K562 (cell line): ENCODE data around the gene SUSD5. TPM values are rescaled to one million over a fixed set of nuclear protein-coding genes. Genes with fewer than 3 reads are reported as not detected.

Experiments used
- ATAC-seq: fragments of 200-7000 bp; cut with Tn5 transposase; 3 replicates; pipeline ENCODE4 v1.9.1; 2020; ENCODE audit warnings: moderate library complexity
- BruUV-seq: library from RNA; stranded (reverse); fragments of 400-500 nt; replicated peaks from 2 replicates; lab custom pipeline; 2021; lab: Mats Ljungman, UMichigan
- CTCF ChIA-PET: fragments of 300-600 bp; formaldehyde crosslinking; extraction: SDS; loops from one replicate; lab custom pipeline; 2021; ENCODE audit warnings: low intra/inter-chr PET ratio; lab: Yijun Ruan, JAX
- POLR2A ChIA-PET: fragments of 300-600, 350-650 bp; sonication (Branson Sonifier 250); formaldehyde crosslinking; extraction: SDS; loops from one replicate; lab custom pipeline; 2021; ENCODE audit warnings: antibody characterized with exemption, inconsistent platforms; lab: Yijun Ruan, JAX
- DNase-seq, 4 experiments: peaks; one replicate each; pipeline versions ENCODE4 v3.0.0 to v3.0.0-alpha.2; 2011 to 2018; ENCODE audit warnings: low spot score in 3 of 4, mixed read lengths in 3 of 4; ENCODE audit errors: extremely low read depth in 1 of 4
- FAIRE-seq: peaks from 2 replicates; lab custom pipeline; 2011; peaks lifted over from hg19 to GRCh38; lab: Jason Lieb, UNC
- H2AFZ ChIP-seq: 2 replicates; pipeline ENCODE4 v1.6.0; 2011; ENCODE audit warnings: low read depth, low read length, control low read depth, inconsistent platforms
- H3K27ac ChIP-seq: fragments of 200-600 bp; 3 replicates; pipeline ENCODE4 v1.8.0; 2011; ENCODE audit warnings: low read depth, mild to moderate bottlenecking, control low read depth, inconsistent platforms, low read length, moderate library complexity, mixed read lengths; ENCODE audit errors: extremely low read depth
- H3K27me3 ChIP-seq, 2 experiments: fragments of 300-600 bp in 1 of 2; 2 replicates in 1 of 2; 3 replicates in 1 of 2; pipeline versions ENCODE4 v1.6.0 to v1.8.0; 2011; ENCODE audit warnings: inconsistent platforms in 2 of 2, low read length in 2 of 2, mild to moderate bottlenecking in 1 of 2, mixed read lengths in 1 of 2, moderate library complexity in 1 of 2; ENCODE audit not compliant: control insufficient read depth in 2 of 2, insufficient read depth in 2 of 2
- H3K36me3 ChIP-seq: fragments of 300-600 bp; 3 replicates; pipeline ENCODE4 v1.8.0; 2011; ENCODE audit warnings: mild to moderate bottlenecking, low read length, inconsistent platforms; ENCODE audit not compliant: control insufficient read depth, insufficient read depth
- H3K4me1 ChIP-seq, 2 experiments: fragments of 200-600 bp in 1 of 2; replicated peaks in 1 of 2; 2 replicates in 1 of 2; 3 replicates in 1 of 2; pipeline versions ENCODE4 v1.5.1 to v1.8.0; 2011; ENCODE audit warnings: inconsistent platforms in 2 of 2, low read length in 2 of 2, mild to moderate bottlenecking in 1 of 2, mixed read lengths in 1 of 2, moderate library complexity in 1 of 2; ENCODE audit not compliant: control insufficient read depth in 2 of 2, insufficient read depth in 2 of 2
- H3K4me2 ChIP-seq: 2 replicates; pipeline ENCODE4 v1.6.1; 2011; ENCODE audit warnings: low read length, control low read depth, inconsistent platforms, mixed read lengths; ENCODE audit not compliant: insufficient read depth
- H3K4me3 ChIP-seq: fragments of 200-600 bp; sonication (generic), shearing (Covaris generic); 2 replicates; pipeline ENCODE4 v1.5.1; 2016; ENCODE audit warnings: control low read depth, inconsistent platforms
- H3K79me2 ChIP-seq: fragments of 200-600 bp; 3 replicates; pipeline ENCODE4 v1.8.0; 2011; ENCODE audit warnings: low read length, inconsistent platforms; ENCODE audit not compliant: control insufficient read depth, insufficient read depth
- H3K9ac ChIP-seq, 2 experiments: 2 replicates each; pipeline versions ENCODE4 v1.6.0 to v1.6.1; 2011; ENCODE audit warnings: low read depth in 2 of 2, low read length in 2 of 2, control low read depth in 1 of 2, inconsistent platforms in 1 of 2, mild to moderate bottlenecking in 1 of 2, mixed read lengths in 1 of 2; ENCODE audit not compliant: insufficient read depth in 1 of 2
- H3K9me1 ChIP-seq: one replicate; pipeline ENCODE4 v1.6.0; 2011; ENCODE audit warnings: inconsistent platforms, mild to moderate bottlenecking, low read length, moderate library complexity; ENCODE audit not compliant: control insufficient read depth, insufficient read depth
- H3K9me3 ChIP-seq: replicated peaks from 2 replicates; pipeline ENCODE4 v1.5.1; 2011; ENCODE audit warnings: low read depth, low read length, inconsistent platforms; ENCODE audit not compliant: control insufficient read depth, insufficient read depth
- H4K20me1 ChIP-seq: replicated peaks from 2 replicates; pipeline ENCODE4 v1.6.1; 2011; ENCODE audit warnings: low read length, inconsistent platforms, mixed read lengths; ENCODE audit not compliant: control insufficient read depth, insufficient read depth
- BHLHE40 ChIP-seq: IDR thresholded peaks from 2 replicates; pipeline ENCODE4 v1.6.1; 2011; ENCODE audit warnings: low read length, improper control_type of control experiment
- FOXP1 ChIP-seq: sonication (generic); formaldehyde crosslinking; IDR thresholded peaks from 2 replicates; pipeline ENCODE4 v1.8.0; 2022; ENCODE audit warnings: mild to moderate bottlenecking, missing genetic modification reagents
- GATA2 ChIP-seq: sonication (generic); formaldehyde crosslinking; IDR thresholded peaks from 2 replicates; pipeline ENCODE4 v1.4.0; 2020; ENCODE audit warnings: mild to moderate bottlenecking, missing genetic modification reagents
- HES1 ChIP-seq: fragments of 450-650 bp; IDR thresholded peaks from 2 replicates; pipeline ENCODE4 v1.6.1; 2016; ENCODE audit warnings: low read depth, mild to moderate bottlenecking, moderate library complexity
- HNRNPL ChIP-seq: fragments of 200-400 bp; formaldehyde crosslinking; IDR thresholded peaks from 2 replicates; pipeline ENCODE4 v1.6.1; 2017; ENCODE audit warnings: low read depth, mild to moderate bottlenecking, low read length
- NCOA1 ChIP-seq: fragments of 450-650 bp; IDR thresholded peaks from 2 replicates; pipeline ENCODE4 v1.6.1; 2016; ENCODE audit warnings: low read depth
- NFE2L1 ChIP-seq: fragments of 450-650 bp; IDR thresholded peaks from 2 replicates; pipeline ENCODE4 v1.6.1; 2016; ENCODE audit warnings: missing genetic modification characterization, low read depth, mild to moderate bottlenecking, missing compliant biosample characterization, moderate library complexity, borderline replicate concordance
- PHTF2 ChIP-seq: fragments of 250-450 bp; sonication (Bioruptor Pico); IDR thresholded peaks from 2 replicates; pipeline ENCODE4 v1.5.0; 2021; ENCODE audit warnings: mild to moderate bottlenecking
- POLR2G ChIP-seq: fragments of 200-400 bp; formaldehyde crosslinking; IDR thresholded peaks from 2 replicates; pipeline ENCODE4 v1.6.1; 2017; ENCODE audit warnings: low read depth, mild to moderate bottlenecking, antibody characterized with exemption, low read length, moderate library complexity
- RNF2 ChIP-seq: sonication (generic); IDR thresholded peaks from 2 replicates; pipeline ENCODE4 v1.6.1; 2016
- SMARCE1 ChIP-seq: fragments of 450-650 bp; IDR thresholded peaks from 2 replicates; pipeline ENCODE4 v1.7.1; 2016; ENCODE audit warnings: mild to moderate bottlenecking
- SNIP1 ChIP-seq: fragments of 450-650 bp; IDR thresholded peaks from 2 replicates; pipeline ENCODE4 v1.7.1; 2017; ENCODE audit warnings: low read depth, mild to moderate bottlenecking
- SREBF1 ChIP-seq: fragments of 150-350 bp; IDR thresholded peaks from 2 replicates; pipeline ENCODE4 v1.6.1; 2014; ENCODE audit warnings: antibody characterized with exemption, low read depth, low read length, borderline replicate concordance
- ZNF740 ChIP-seq, 3 experiments: fragments of 200-800 bp in 1 of 3; sonication (Bioruptor generic) in 1 of 3; sonication (generic) in 1 of 3; formaldehyde crosslinking in 1 of 3; IDR thresholded peaks; 2 replicates each; pipeline versions ENCODE4 v1.6.1 to v1.8.0; 2016 to 2022; ENCODE audit warnings: mild to moderate bottlenecking in 2 of 3, missing compliant biosample characterization in 2 of 3, missing genetic modification characterization in 2 of 3, missing genetic modification reagents in 1 of 3
- WGBS: fragments of 100-300 bp; shearing (Covaris generic); methylation state at CpG from one replicate; pipeline ENCODE4 v1.1.6; 2016; ENCODE audit warnings: low coverage, mixed read lengths; ENCODE audit not compliant: insufficient coverage; ENCODE audit errors: missing lambda C conversion rate; 5-methylcytosine and 5-hydroxymethylcytosine counted together
- in situ Hi-C: fragments of 300-500 bp; cut with MboI; formaldehyde crosslinking; loops from 4 replicates; pipeline ENCODE4 v1.15.0; 2018; ENCODE audit warnings: inconsistent platforms, mixed read lengths
- intact Hi-C: fragments of 100-400 bp; cut with micrococcal nuclease; formaldehyde crosslinking; loops from 2 replicates; pipeline ENCODE4 v1.14.2; 2022
- polyA plus RNA-seq, 8 experiments: library from polyadenylated mRNA; depleted of rRNA in 4 of 8; stranded (reverse) in 5 of 8; unstranded in 3 of 8; fragments of >200 nt; fragmentation: Nextera tagmentation in 2 of 8; fragmentation: Illumina TruSeq in 1 of 8; extraction: Ambion mirVana in 2 of 8; extraction: Trizol in 1 of 8; gene quantifications; 2 replicates each; pipeline versions ENCODE4 v1.2.1 to v1.2.3, GENCODE V29; 2011 to 2014; ENCODE audit warnings: inconsistent platforms in 1 of 8, missing spikeins in 1 of 8
- total RNA-seq, 7 experiments: library from RNA; depleted of rRNA in 6 of 7; stranded (reverse); fragments of >200 nt in 6 of 7; fragmentation: Illumina TruSeq in 2 of 7; extraction: Trizol in 2 of 7; gene quantifications; 2 replicates each; pipeline versions ENCODE4 v1.2.1 to v1.2.3, GENCODE V29; 2011 to 2021; ENCODE audit warnings: low replicate concordance in 1 of 7
- TF ChIP-seq, protein P1 (sequence below): fragments of 450-650 bp; formaldehyde crosslinking; IDR thresholded peaks from 2 replicates; pipeline ENCODE4 v1.4.0; 2020; ENCODE audit warnings: mild to moderate bottlenecking, moderate library complexity
- TF ChIP-seq, protein P2 (sequence below), 2 experiments: IDR thresholded peaks in 1 of 2; conservative IDR thresholded peaks in 1 of 2; 2 replicates each; pipeline ENCODE4 v1.6.1; 2016; ENCODE audit warnings: low read depth in 2 of 2, mild to moderate bottlenecking in 1 of 2, missing compliant biosample characterization in 1 of 2, missing genetic modification characterization in 1 of 2, moderate library complexity in 1 of 2

SUSD5 gene
- total and polyA plus RNA-seq, 9 of the 15 experiments (the other 6 are each of a cell fraction or from before 2014, with no cell fraction given) = not detected

- Histone ChIP-seq H3K4me2 (no peak overlapping the region), H3K79me2 (no peaks in the 10 kb centered on the region), H4K20me1 (no peaks in the 10 kb centered on the region), H2AFZ (no peak overlapping the region), H3K27me3 (peaks cover 5 to 14% of the 10 kb centered on the region in 2 experiments), H3K27ac (no peak overlapping the region), H3K4me1 (no peaks in the 10 kb centered on the region), H3K9me3 (no peaks in the 10 kb centered on the region), H3K9ac (no peak overlapping the region), H3K4me3 (no peak overlapping the region), H3K36me3 (no peaks in the 10 kb centered on the region), H3K9me1 (no peaks in the 10 kb centered on the region)
- 0% methylated on average over 1 of the region's 1 CpG for WGBS
- intact Hi-C loops = no loop called here
- no TSS peak for BruUV-seq
- ChIA-PET CTCF (no interaction called here), POLR2A (no interaction called here)
- ATAC-seq (no peak), DNase-seq (no peak), FAIRE-seq (no peak)
- in situ Hi-C loops = no loop called here
- TF ChIP-seq ZNF740 (CRISPR knock-in tag; IDR thresholded peaks at IDR 0.05) (no peak), ZNF740 (tag; IDR thresholded peaks at IDR 0.05) (no peak), SMARCE1 (no peak), HES1 (no peak), POLR2G (no peak), PHTF2 (CRISPR knock-in tag) (no peak), SREBF1 (no peak), NCOA1 (no peak), BHLHE40 (no peak), RNF2 (no peak), GATA2 (CRISPR knock-in tag) (no peak), FOXP1 (no peak), HNRNPL (no peak), NFE2L1 (tag) (no peak), SNIP1 (no peak)
- TF ChIP-seq, protein P1, sequence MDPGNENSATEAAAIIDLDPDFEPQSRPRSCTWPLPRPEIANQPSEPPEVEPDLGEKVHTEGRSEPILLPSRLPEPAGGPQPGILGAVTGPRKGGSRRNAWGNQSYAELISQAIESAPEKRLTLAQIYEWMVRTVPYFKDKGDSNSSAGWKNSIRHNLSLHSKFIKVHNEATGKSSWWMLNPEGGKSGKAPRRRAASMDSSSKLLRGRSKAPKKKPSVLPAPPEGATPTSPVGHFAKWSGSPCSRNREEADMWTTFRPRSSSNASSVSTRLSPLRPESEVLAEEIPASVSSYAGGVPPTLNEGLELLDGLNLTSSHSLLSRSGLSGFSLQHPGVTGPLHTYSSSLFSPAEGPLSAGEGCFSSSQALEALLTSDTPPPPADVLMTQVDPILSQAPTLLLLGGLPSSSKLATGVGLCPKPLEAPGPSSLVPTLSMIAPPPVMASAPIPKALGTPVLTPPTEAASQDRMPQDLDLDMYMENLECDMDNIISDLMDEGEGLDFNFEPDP (CRISPR knock-in tag) = no peak
- TF ChIP-seq, protein P2, sequence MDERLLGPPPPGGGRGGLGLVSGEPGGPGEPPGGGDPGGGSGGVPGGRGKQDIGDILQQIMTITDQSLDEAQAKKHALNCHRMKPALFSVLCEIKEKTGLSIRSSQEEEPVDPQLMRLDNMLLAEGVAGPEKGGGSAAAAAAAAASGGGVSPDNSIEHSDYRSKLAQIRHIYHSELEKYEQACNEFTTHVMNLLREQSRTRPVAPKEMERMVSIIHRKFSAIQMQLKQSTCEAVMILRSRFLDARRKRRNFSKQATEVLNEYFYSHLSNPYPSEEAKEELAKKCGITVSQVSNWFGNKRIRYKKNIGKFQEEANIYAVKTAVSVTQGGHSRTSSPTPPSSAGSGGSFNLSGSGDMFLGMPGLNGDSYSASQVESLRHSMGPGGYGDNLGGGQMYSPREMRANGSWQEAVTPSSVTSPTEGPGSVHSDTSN (CRISPR knock-in tag; IDR thresholded peaks at IDR 0.05; ENCODE audit: low read depth) = no peak
- TF ChIP-seq, protein P2 (tag; conservative IDR thresholded peaks at IDR 0.05; ENCODE audit: low read depth) = no peak
Observed at GRCh38 chr3:33211444-33211843, 7.2 kb downstream of the SUSD5 start.
